Measurements from ENCODE around the gene POU2F1. TPM values are rescaled to one million over a fixed set of nuclear protein-coding genes. Genes with fewer than 3 reads are reported as not detected.

Gene POU2F1
- total RNA-seq, 4 donors from 2014 or later = 14.0 to 45.5 (median 19.8) TPM

GRCh38 chr1:167388976-167389375 is 168.3 kb downstream of the POU2F1 start:
- intact Hi-C loops (cut with DNase I) = no loop called here

DNA sequence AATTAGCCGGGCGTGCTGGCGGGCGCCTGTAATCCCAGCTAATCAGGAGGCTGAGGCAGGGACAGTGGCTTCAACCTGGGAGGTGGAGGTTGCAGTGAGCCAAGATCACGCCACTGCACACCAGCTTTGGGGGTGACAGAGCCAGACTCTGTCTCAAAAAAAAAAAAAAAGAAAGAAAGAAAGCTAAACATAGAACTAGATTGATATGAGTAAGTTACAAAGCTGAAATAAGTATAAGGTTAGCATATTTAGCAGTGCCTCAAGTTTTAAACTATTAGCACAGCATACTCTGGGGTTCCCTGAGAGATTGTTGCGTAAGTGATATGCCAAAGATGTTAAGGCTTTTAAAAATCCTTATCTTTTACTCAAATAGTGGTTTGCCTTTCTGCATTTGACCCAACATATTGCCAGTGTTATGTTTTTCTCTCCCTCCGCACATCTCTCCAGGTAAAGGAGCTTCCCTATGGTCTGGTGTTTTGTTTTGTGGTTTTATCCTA is 171.6 kb downstream of the POU2F1 start:
- DNase-seq = no peak

More at GRCh38 chr1:167388976-167389375, 168.3 kb downstream of the POU2F1 start:
- DNase-seq = no peak
- H3K27ac ChIP-seq = no peak overlapping the region
- H3K27me3 ChIP-seq = no peaks in the 10 kb centered on the region
- H3K4me1 ChIP-seq = no peaks in the 10 kb centered on the region
- 97 to 100% methylated on average over 1 of the region's 1 CpG for WGBS, 2 donors
- no peak overlapping the region for H3K4me3 ChIP-seq (replicated peaks in 1 of 3)
- H3K9me3 ChIP-seq = no peaks in the 10 kb centered on the region
- TF ChIP-seq CTCF (IDR thresholded peaks at IDR 0.05) = no peak
- no peak for TF ChIP-seq POLR2A (IDR thresholded peaks at IDR 0.05)
- peaks cover 5 to 6% of the 10 kb centered on the region in 2 donors for H3K36me3 ChIP-seq

GRCh38 chr1:167400359-167400953 is 179.8 kb downstream of the POU2F1 start:
- WGBS, 2 donors = 82 to 83% methylated on average over 2 of the region's 2 CpGs
- DNase-seq = no peak
- Histone ChIP-seq H3K27me3 (no peaks in the 10 kb centered on the region), H3K4me3 (replicated peaks in 1 of 3) (no peak overlapping the region), H3K27ac (no peak overlapping the region), H3K9me3 (no peaks in the 10 kb centered on the region), H3K36me3 (peaks cover 12 to 20% of the 10 kb centered on the region in 2 donors), H3K4me1 (no peaks in the 10 kb centered on the region)
- intact Hi-C loops (cut with DNase I) = loop anchor here (10.0 kb wide), 1 partner anchor 134 kb away; no protein-coding TSS in a partner anchor
- TF ChIP-seq POLR2A (IDR thresholded peaks at IDR 0.05) (no peak), CTCF (IDR thresholded peaks at IDR 0.05) (no peak)

More for the DNA sequence above, 171.6 kb downstream of the POU2F1 start:
- Histone ChIP-seq H3K9me3 (no peaks in the 10 kb centered on the region), H3K36me3 (peaks cover 0 to 6% of the 10 kb centered on the region in 2 donors), H3K27me3 (no peaks in the 10 kb centered on the region), H3K4me3 (replicated peaks in 1 of 3) (no peak overlapping the region), H3K4me1 (no peaks in the 10 kb centered on the region), H3K27ac (no peak overlapping the region)
- intact Hi-C loops (cut with DNase I) = no loop called here
- TF ChIP-seq CTCF (IDR thresholded peaks at IDR 0.05) (no peak), POLR2A (IDR thresholded peaks at IDR 0.05) (no peak)
- 92 to 96% methylated on average over 7 of the region's 7 CpGs for WGBS, 2 donors

DNA sequence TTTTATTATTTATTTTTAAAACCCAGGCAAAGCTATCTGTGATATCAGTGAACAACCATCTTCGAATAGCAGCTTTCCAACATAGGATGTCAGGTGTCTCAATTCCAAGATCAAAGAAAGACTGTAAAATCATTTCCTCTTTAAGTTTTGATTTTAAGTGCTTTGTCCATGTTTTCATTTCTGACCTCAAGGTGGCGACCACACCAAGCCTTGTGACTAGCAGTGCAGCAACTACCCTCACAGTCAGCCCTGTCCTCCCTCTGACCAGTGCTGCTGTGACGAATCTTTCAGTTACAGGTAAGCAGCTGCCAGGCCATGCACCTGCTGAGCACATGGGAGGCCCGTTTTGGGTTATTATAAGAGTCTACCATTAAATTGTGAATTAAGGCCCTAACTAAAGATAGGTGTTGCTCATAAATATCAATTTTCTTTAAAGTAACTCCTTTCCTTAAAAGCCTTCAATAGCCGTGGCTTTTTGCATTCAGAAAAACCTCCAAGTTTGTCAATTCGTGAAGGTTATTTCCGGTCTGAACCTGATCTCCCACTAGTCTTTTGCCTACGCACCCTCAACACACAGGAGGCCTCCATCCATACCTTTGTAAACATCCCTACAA is 180.7 kb downstream of the POU2F1 start:
- no peaks in the 10 kb centered on the region for H3K4me1 ChIP-seq
- peak; percentile 48 to 55 for DNase-seq
- peak in 4 of 6 experiments; percentile 29 to 53 (median 52) for TF ChIP-seq CTCF (IDR thresholded peaks at IDR 0.05)
- TF ChIP-seq POLR2A (IDR thresholded peaks at IDR 0.05) = no peak
- intact Hi-C loops (cut with DNase I) = loop anchor here (10.0 kb wide), 1 partner anchor 133 kb away; no protein-coding TSS in a partner anchor
- H3K9me3 ChIP-seq = no peaks in the 10 kb centered on the region
- H3K27ac ChIP-seq = no peak overlapping the region
- no peaks in the 10 kb centered on the region for H3K27me3 ChIP-seq
- H3K4me3 ChIP-seq (replicated peaks in 1 of 3) = no peak overlapping the region
- 68 to 71% methylated on average over 8 of the region's 8 CpGs for WGBS, 2 donors
- peaks cover 12 to 20% of the 10 kb centered on the region in 2 donors for H3K36me3 ChIP-seq

Data from thyroid gland (tissue), 4 donors.